ENCODE results near the gene SHISA9.

GRCh38 chr16:13105427-13105826 lies 204.0 kb downstream of the SHISA9 start:
- TF ChIP-seq CTCF (IDR thresholded peaks at IDR 0.05) (no peak), POLR2A (IDR thresholded peaks at IDR 0.05) (no peak)
